Neural progenitor cell (in vitro differentiated cells): ENCODE measurements around the gene SPTBN5. TPM values are rescaled to one million over a fixed set of nuclear protein-coding genes. Genes with fewer than 3 reads are reported as not detected.
A peak's percentile ranks its signal among the peaks of the same experiment; 100 is the strongest.

Experiments
- DNase-seq: peaks from one replicate; pipeline ENCODE4 v3.0.0-alpha.2; 2016; ENCODE audit warnings: low spot score
- H2AFZ ChIP-seq: fragments of 200-600 bp; sonication (generic); replicated peaks from 2 replicates; pipeline ENCODE4 v1.6.1; 2016; ENCODE audit warnings: antibody characterized with exemption
- H3F3A ChIP-seq: fragments of 200-600 bp; sonication (generic); 2 replicates; pipeline ENCODE4 v1.6.1; 2016; ENCODE audit warnings: antibody characterized with exemption, low read depth
- H3K27ac ChIP-seq: fragments of 200-600 bp; sonication (generic); 2 replicates; pipeline ENCODE4 v1.5.1; 2016; ENCODE audit warnings: mild to moderate bottlenecking
- H3K27me3 ChIP-seq: fragments of 200-600 bp; sonication (generic); 2 replicates; pipeline ENCODE4 v1.6.1; 2016; ENCODE audit warnings: mild to moderate bottlenecking, moderate library complexity
- H3K36me3 ChIP-seq: fragments of 200-600 bp; sonication (generic); 2 replicates; pipeline ENCODE4 v1.5.1; 2016
- H3K4me1 ChIP-seq: fragments of 200-600 bp; sonication (generic); 2 replicates; pipeline ENCODE4 v1.6.1; 2016; ENCODE audit warnings: mixed run types
- H3K4me2 ChIP-seq: fragments of 200-600 bp; sonication (generic); 2 replicates; pipeline ENCODE4 v1.6.1; 2016
- H3K4me3 ChIP-seq: fragments of 200-600 bp; sonication (generic); 2 replicates; pipeline ENCODE4 v1.5.1; 2016
- H3K79me2 ChIP-seq: fragments of 200-600 bp; sonication (generic); 2 replicates; pipeline ENCODE4 v1.6.1; 2016; ENCODE audit warnings: low read depth
- H3K9ac ChIP-seq: fragments of 200-600 bp; sonication (generic); 2 replicates; pipeline ENCODE4 v1.6.1; 2016
- H3K9me3 ChIP-seq: fragments of 200-600 bp; sonication (generic); 2 replicates; pipeline ENCODE4 v1.5.1; 2016; ENCODE audit warnings: low read depth
- H4K20me1 ChIP-seq: fragments of 200-600 bp; sonication (generic); 2 replicates; pipeline ENCODE4 v1.6.1; 2016; ENCODE audit warnings: low read depth
- H3K27ac Mint-ChIP-seq: 3 replicates; pipeline ENCODE4 v1.8.0; 2021; ENCODE audit warnings: mixed read lengths
- H3K27me3 Mint-ChIP-seq: 2 replicates; pipeline ENCODE4 v1.8.0; 2022; ENCODE audit warnings: low read depth, mild to moderate bottlenecking, inconsistent platforms, moderate library complexity, mixed read lengths; ENCODE audit not compliant: insufficient read depth
- H3K36me3 Mint-ChIP-seq: 3 replicates; pipeline ENCODE4 v1.8.0; 2021; ENCODE audit warnings: mixed read lengths
- H3K4me1 Mint-ChIP-seq: 3 replicates; pipeline ENCODE4 v1.8.0; 2021; ENCODE audit warnings: mixed read lengths
- H3K4me3 Mint-ChIP-seq: 3 replicates; pipeline ENCODE4 v1.8.0; 2021; ENCODE audit warnings: mild to moderate bottlenecking, moderate library complexity, mixed read lengths
- H3K9me3 Mint-ChIP-seq: 3 replicates; pipeline ENCODE4 v1.8.0; 2020; ENCODE audit warnings: mixed read lengths
- CTCF ChIP-seq: fragments of 200-600 bp; sonication (generic); IDR thresholded peaks from 2 replicates; pipeline ENCODE4 v1.5.1; 2017; ENCODE audit warnings: antibody characterized with exemption, mild to moderate bottlenecking
- EZH2 ChIP-seq: fragments of 200-600 bp; sonication (generic); IDR thresholded peaks from 2 replicates; pipeline ENCODE4 v1.6.1; 2017; ENCODE audit warnings: antibody characterized with exemption, mild to moderate bottlenecking, moderate library complexity
- EZH2phosphoT487 ChIP-seq: fragments of 200-600 bp; sonication (generic); IDR thresholded peaks from 2 replicates; pipeline ENCODE4 v1.6.1; 2017; ENCODE audit warnings: antibody characterized with exemption
- total RNA-seq: library from RNA; depleted of rRNA; stranded (reverse); fragments of >200 nt; gene quantifications from 2 replicates; pipeline ENCODE4 v1.2.3, GENCODE V29; 2015; ENCODE audit warnings: low replicate concordance

The SPTBN5 gene
- total RNA-seq, 1 donor from 2014 or later: not detected

- H3K36me3 ChIP-seq: no peaks in the 10 kb centered on the region
- H3K4me1 ChIP-seq: peaks cover 18% of the 10 kb centered on the region
- Mint-ChIP-seq H3K27ac (no peak overlapping the region), H3K4me3 (no peak overlapping the region), H3K36me3 (no peaks in the 10 kb centered on the region), H3K9me3 (no peaks in the 10 kb centered on the region), H3K27me3 (peaks cover 3% of the 10 kb centered on the region), H3K4me1 (peaks cover 18% of the 10 kb centered on the region)
- H3K27ac ChIP-seq: no peak overlapping the region
- DNase-seq: peak; percentile 30
- H3K4me2 ChIP-seq: no peak overlapping the region
- no peak overlapping the region for H3K9ac ChIP-seq
- TF ChIP-seq EZH2: no peak
- no peaks in the 10 kb centered on the region for H3K79me2 ChIP-seq
- peaks cover 3% of the 10 kb centered on the region for H3F3A ChIP-seq
- H3K9me3 ChIP-seq: no peaks in the 10 kb centered on the region
- no peaks in the 10 kb centered on the region for H3K27me3 ChIP-seq
- no peak overlapping the region for H2AFZ ChIP-seq
- no peaks in the 10 kb centered on the region for H4K20me1 ChIP-seq
- H3K4me3 ChIP-seq: no peak overlapping the region
Measured at GRCh38 chr15:41928637-41929620, 35.1 kb upstream of the SPTBN5 start.

GRCh38 chr15:41928100-41928499, 34.2 kb upstream of the SPTBN5 start:
- Histone ChIP-seq H3K79me2 (no peaks in the 10 kb centered on the region), H3K4me3 (no peak overlapping the region), H3K9ac (no peak overlapping the region), H3K27ac (no peak overlapping the region), H4K20me1 (no peaks in the 10 kb centered on the region), H2AFZ (no peak overlapping the region), H3K27me3 (no peaks in the 10 kb centered on the region), H3K9me3 (no peaks in the 10 kb centered on the region), H3F3A (peaks cover 3% of the 10 kb centered on the region), H3K4me2 (no peak overlapping the region), H3K4me1 (peaks cover 11% of the 10 kb centered on the region), H3K36me3 (no peaks in the 10 kb centered on the region)
- no peaks in the 10 kb centered on the region for H3K9me3 Mint-ChIP-seq
- no peaks in the 10 kb centered on the region for H3K36me3 Mint-ChIP-seq
- TF ChIP-seq CTCF: no peak
- TF ChIP-seq EZH2phosphoT487: no peak
- TF ChIP-seq EZH2: no peak
- H3K27ac Mint-ChIP-seq: no peak overlapping the region
- peaks cover 3% of the 10 kb centered on the region for H3K27me3 Mint-ChIP-seq
- no peak for DNase-seq
- H3K4me3 Mint-ChIP-seq: no peak overlapping the region
- H3K4me1 Mint-ChIP-seq: peaks cover 14% of the 10 kb centered on the region

GRCh38 chr15:41927536-41927935, 33.7 kb upstream of the SPTBN5 start:
- Histone ChIP-seq H4K20me1 (no peaks in the 10 kb centered on the region), H3K4me2 (no peak overlapping the region), H3K27me3 (no peaks in the 10 kb centered on the region), H3K9ac (no peak overlapping the region), H2AFZ (no peak overlapping the region), H3K4me3 (no peak overlapping the region), H3F3A (peaks cover 3% of the 10 kb centered on the region), H3K79me2 (no peaks in the 10 kb centered on the region), H3K9me3 (no peaks in the 10 kb centered on the region), H3K36me3 (no peaks in the 10 kb centered on the region), H3K4me1 (peaks cover 6% of the 10 kb centered on the region), H3K27ac (no peak overlapping the region)
- no peak for DNase-seq
- Mint-ChIP-seq H3K4me3 (no peak overlapping the region), H3K9me3 (no peaks in the 10 kb centered on the region), H3K27me3 (peaks cover 3% of the 10 kb centered on the region), H3K27ac (no peak overlapping the region), H3K4me1 (peaks cover 8% of the 10 kb centered on the region), H3K36me3 (no peaks in the 10 kb centered on the region)
- no peak for TF ChIP-seq EZH2
- no peak for TF ChIP-seq CTCF
- TF ChIP-seq EZH2phosphoT487: no peak
